Muscle of back (tissue), 13 donors: ENCODE measurements around the gene L3MBTL4. TPM values are rescaled to one million over a fixed set of nuclear protein-coding genes. Genes with fewer than 3 reads are reported as not detected.
"Not testable (repeated sequence)": the region's sequence is repeated elsewhere in the genome, so short reads cannot be mapped to it uniquely, and the experiment has no call there.

Experiments
- DNase-seq, 3 donors: peaks; one replicate each; pipeline versions ENCODE4 v3.0.0 to v3.0.0-alpha.2; 2013
- long read RNA-seq, 9 donors: transcript quantifications; one replicate each; lab custom pipeline, GENCODE V29; 2026
- polyA plus RNA-seq, 10 donors: library from polyadenylated mRNA; unstranded; fragments of 120-200 nt; gene quantifications; one replicate each; pipeline ENCODE4 v1.2.1, GENCODE V29; 2013; ENCODE audit not compliant: insufficient read length in 10 of 10

L3MBTL4 gene
- 1 to 10 TPM; 1.2 to 2.9 (median 2.0) TPM for polyA plus RNA-seq
- long read RNA-seq, donor 1 = 0 reads
- long read RNA-seq, donor 2 = 0 reads
- long read RNA-seq, donor 3 = 0 reads
- long read RNA-seq, donor 4 = 0 reads
- long read RNA-seq, donor 5 = 0 reads
- long read RNA-seq, donor 6 = 0 reads
- long read RNA-seq, donor 7 = 0 reads
- long read RNA-seq, donor 8 = 0 reads
- long read RNA-seq, donor 9 = 0 reads

- DNase-seq = peak in 2 of 3 donors; percentile 14 to 56
These were observed at the start of gene L3MBTL4 for GRCh38 chr18:6414723-6415417. L3MBTL4 (minus strand) TSS chr18:6414911; CDS start chr18:6311625, 103,286 bp downstream.

DNA sequence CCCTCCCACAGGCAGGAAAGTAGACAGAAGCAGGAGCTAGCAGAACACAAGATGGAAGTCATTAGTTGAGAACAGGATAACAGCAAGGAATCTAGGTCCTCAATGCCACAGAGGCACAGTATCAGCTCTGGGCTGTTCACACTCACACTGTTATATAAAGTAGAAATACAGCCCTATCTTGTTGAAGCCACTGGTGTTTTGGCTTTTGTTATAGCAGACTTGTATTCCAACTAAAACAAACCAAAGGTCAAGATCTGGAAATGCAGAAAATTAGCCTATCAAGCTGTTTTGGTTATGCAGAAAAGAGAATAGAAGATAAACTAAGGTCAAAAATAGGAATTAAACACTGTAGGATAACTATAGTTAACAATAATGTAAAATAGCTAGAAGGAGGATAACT, 37.5 kb upstream of the L3MBTL4 start:
- DNase-seq = no peak

GRCh38 chr18:6449213-6449612, 34.5 kb upstream of the L3MBTL4 start:
- DNase-seq = no peak

DNA sequence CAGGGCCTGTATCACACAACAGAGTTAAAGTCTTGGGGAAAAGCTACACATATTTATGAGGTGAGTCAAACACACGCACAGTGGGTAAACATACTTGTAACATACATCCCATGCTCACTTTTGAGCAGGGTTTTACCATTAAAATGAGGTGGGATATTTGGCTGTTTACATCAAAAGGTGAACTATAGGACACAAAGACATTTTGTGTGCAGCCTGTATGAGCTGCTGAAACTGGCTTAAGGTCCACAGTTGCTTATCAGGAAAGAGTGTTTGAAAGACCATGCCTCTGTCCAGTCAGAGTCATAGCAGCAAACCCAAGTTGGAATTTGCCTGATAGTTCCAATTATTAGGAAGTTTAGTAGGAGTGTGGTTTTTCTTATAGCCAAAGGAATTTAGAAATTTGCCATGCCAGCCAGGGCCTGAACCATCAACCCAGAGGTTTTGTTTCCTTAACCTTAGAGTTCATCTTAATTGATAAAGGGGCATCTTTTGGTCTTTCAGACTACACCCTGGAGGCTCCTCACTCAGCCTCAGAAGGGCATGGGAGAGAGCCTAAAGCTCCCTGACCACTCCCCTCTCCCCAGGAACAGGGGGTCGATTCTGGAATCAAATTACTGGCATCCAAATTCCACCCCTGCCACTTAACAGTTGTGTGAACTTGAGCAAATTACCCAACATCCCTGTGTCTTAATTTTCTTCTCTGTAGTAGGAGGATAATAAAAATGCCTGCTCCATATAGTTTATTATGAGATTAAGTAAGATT, 29.9 kb upstream of the L3MBTL4 start:
- DNase-seq = no peak

- no peak for DNase-seq
These were observed 26.5 kb upstream of the L3MBTL4 start for GRCh38 chr18:6441200-6441599.

GRCh38 chr18:6437937-6438818, 23.5 kb upstream of the L3MBTL4 start:
- DNase-seq = no peak

DNA sequence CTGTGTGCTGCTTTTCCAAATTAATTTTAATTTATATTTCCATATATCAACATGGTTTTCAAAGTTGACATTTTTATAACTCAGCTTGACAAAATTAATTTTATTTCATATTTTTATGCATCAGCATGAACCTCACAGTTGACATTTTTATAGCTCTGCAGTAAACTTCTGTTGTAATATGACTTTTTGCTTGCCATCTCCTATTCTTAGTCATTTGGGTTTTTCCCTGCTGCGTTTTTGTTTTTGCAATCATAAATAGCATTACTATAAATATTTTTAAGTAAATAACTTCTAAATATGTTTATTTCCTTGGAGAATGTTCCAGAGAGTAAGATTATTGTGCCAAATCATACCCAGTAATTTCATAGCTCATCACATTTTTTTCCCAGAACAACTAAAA, 21.0 kb upstream of the L3MBTL4 start:
- DNase-seq = no peak

- DNase-seq = no peak
These were observed 20.4 kb upstream of the L3MBTL4 start for GRCh38 chr18:6434987-6435709.

- peak; percentile 17 to 48 (median 27) for DNase-seq
These were observed 19.8 kb upstream of the L3MBTL4 start for GRCh38 chr18:6434481-6434880.

DNA sequence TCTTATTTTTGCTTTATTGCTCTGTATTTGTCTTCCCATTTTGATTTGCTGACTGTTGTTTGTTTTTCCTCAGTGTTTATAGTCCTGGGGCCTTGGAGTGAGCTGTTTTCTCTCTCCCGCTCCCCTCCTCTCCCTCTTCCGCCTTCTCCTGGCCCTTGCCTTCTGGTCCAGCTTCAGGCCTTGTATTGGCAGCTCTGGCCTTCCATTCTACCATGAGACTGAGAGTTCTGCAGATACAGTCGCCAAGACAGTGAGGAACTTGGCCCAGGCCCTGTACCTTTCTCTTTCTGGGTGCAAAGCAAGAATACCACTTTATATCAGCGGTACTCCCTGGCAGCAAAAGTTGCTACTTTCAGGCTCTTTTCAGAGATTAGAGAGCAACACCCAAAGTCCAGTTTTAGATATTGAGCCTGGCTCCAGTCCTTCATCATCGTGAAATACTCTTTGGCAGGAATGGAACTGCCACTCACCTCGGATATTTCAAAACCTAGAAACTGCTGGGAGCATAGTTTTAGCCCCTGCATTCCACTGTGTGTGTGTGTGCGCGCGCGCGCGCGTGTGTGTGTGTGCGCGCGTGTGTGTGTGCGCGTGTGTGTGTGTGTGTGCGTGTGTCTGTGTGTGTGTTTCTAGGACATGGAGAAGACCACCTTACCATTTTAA, 17.1 kb upstream of the L3MBTL4 start:
- DNase-seq = no peak

- no peak for DNase-seq
These were observed 14.2 kb upstream of the L3MBTL4 start for GRCh38 chr18:6428851-6429395.

GRCh38 chr18:6427286-6427685, 12.6 kb upstream of the L3MBTL4 start:
- DNase-seq = peak in 2 of 3 donors; percentile 10 to 40

DNA sequence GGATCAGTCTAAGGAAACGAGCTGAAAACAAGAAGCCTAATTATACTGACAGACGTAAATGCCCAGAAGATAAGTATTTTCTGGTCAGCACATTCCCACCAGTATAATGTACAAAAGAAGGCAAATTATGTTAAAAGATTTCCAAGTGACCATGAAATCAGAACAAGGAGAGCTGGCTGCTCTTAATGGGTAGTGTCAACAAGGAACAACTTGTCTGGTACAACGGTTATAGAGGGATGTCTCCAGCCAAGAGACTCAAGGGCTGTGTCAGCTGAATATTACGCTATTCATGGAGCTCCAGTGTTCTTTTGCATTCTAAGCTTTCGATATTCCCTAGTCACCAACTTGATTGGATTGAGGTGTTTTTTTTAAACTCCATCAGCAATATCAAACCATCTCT, 8.6 kb upstream of the L3MBTL4 start:
- DNase-seq = no peak

DNA sequence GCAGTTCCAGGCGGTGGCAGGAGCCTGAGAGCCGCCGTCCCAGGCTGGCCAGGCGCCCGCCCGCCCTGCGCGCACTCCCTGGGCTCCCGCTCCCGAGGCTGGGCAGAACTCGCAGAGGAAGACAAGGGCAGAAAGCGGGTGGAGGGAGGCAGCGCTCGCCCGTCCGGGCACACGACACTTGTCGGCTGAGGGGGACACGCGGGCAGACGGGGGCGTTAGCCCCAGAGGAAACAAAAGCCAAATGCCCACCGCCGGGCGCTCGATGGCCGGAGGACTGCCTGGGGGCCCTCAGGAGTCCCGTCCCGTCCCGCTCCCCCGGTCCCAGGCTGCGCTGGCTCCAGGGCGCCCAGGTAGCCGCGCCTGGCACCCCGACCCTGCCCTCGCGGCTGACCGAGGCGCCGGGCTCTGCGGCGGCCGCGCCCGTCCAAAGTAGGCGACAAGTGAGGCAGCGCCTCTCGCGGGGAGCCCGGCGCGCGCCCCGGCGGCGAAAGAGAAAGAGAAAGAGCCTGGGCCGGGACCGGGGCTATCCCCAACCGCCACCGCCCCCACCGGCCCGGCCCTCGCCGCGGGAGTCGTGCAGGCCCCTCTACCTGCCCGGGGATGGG, 491 bp downstream of the L3MBTL4 start:
- peak in 2 of 3 donors; percentile 34 to 83 for DNase-seq

DNA sequence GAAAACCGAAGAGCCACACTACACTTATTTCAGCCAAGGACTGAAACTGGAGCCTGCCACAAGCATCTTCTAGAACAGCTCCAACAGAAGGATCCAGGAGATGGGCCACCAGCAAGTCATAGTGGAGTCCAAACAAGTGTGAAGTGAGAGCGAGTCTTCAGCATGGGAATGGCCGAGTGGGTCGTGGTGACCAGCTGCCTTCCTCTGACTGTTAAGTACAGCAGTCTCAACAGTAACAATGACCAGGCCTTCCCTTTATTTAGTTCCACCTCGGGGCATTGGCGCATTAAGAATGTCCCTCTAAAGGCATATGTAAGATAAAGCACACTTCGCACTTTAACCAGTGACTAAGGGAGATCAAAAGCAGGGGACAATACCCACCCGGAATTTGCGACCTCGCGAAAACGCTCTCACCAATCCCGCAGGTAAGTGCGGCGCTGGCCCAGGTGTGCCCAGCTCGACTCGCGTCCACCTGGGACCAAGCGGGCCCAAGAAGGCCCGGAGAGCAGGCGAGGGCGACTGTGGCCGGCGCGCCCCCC, 1.1 kb downstream of the L3MBTL4 start:
- peak in 1 of 3 donors; percentile 39 for DNase-seq

GRCh38 chr18:6412933-6413472, 1.7 kb downstream of the L3MBTL4 start:
- no peak for DNase-seq

- DNase-seq = no peak
These were observed 3.3 kb downstream of the L3MBTL4 start for GRCh38 chr18:6411382-6411781.

GRCh38 chr18:6409933-6410332, 4.8 kb downstream of the L3MBTL4 start:
- DNase-seq = no peak

GRCh38 chr18:6408543-6408942, 6.2 kb downstream of the L3MBTL4 start:
- not testable (repeated sequence) for DNase-seq
